NCI-H345 (cell line): ENCODE measurements around the gene RFX2.
"Not testable (repeated sequence)": the region's sequence is repeated elsewhere in the genome, so short reads cannot be mapped to it uniquely, and the experiment has no call there.

Experiments used
- DNase-seq: peaks from one replicate; lab custom pipeline; 2025; lab: John Stamatoyannopoulos, UW

The RFX2 gene

DNA sequence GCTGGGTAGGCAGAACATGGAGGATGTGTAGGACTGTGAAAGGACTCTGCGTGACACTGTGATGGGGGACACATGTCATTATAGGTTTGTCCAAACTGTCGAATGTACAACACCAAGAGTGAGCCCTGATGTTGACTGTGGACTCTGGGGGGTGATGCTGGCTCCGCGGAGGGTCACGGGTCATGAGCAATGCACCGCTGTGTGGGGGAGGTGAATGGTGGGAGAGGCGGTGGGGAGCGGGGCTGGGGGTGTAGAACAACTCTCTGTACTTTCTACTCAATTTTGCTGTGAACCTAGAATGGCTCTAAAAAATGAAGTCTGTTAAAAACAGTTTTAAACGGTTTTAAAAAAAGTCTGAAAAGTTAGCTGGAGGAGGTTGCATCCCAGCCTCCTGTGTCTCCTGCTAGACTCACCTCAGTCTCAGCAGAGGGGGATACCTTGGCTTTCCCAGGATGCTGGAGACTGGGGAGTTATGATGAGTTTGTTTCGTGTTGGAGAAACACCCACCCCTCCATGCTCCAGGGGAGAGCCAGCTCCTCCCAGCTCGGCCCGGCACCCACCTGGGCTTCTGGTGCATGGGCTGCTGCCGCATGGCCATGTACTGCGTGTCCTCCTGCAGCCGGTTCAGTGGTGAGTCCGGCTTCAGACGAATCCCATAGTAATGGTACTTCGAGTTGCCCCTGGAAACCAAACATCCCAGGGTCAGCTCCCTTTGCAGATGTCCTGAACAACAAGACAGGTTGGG is 97.7 kb downstream of the RFX2 start:
- no peak for DNase-seq

DNA sequence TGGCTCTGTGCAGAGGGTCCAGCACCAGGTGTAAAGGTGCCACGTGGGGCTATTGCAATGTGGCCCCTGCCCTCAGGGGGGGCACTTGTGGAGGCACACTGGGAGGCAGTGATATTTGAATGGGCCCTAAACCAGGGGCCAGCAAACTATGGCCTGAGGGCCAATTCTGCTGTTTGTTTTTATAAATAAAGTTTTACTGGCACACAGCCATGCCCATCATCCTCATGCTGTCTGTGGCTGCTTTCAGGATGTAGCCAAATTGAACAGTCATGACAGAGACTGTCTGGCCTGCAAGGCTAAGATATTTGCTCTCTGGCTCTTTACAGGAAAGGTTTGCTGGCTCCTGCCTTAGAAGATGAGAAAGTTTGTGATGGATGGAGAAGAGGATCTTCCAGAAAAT is 98.5 kb downstream of the RFX2 start:
- DNase-seq: no peak

DNA sequence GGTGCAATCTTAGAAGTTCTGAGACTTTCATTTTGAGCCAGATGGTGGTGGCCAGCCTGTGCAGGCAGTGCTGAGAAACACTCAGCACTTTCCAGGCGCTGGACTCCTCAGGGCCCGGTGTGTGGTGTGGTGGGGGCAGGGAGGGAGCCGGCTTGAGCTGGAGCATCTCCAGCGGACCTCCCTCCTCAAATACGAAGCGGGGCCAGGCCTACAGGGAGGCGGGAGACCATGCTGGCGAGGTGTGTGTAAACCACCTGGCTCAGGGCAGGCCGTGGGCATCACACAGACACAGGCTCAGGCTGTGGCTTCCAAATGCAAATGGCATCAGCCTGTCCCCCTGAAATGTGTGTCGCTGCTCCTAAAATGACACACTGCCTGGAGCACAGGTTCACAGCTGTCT is 99.1 kb downstream of the RFX2 start:
- no peak for DNase-seq

DNA sequence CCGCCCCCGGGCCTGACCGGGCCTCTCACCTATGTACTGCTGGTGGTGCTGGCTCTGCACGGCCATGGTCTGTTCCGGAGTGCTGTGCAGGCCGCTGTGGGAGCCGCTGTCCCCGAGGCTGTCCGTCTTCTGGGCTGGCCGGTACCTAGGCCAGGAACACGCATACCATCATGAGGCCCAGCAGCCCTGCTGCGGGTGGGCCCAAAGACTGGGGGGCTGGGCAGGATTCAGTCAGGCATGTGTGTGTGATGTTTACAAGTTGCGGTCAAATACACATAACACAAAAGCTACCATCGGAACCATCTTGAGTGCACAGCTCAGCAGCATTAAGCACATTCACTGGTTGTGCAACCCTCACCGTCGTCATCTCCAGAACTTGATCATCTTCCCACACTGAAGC is 100.2 kb downstream of the RFX2 start:
- DNase-seq: no peak

DNA sequence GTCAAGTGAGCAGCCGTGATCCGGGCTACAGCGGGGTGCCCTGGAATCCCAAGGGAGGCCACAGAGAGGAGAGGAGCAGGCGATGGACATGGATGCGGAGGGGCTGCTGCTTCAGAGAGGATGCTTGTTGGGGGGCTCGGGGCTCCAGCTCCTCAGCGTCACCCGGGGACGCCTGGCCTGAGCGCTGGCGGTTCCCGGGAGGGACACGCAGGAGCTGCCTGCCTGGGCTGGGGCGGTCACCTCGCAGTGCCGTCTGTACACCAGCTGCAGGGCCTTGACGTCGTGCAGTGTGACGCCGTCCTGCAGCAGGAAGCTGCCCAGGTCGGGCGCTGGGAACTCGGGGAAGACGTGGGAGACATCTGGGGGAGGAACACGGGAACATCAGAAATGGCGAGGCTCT is 102.4 kb downstream of the RFX2 start:
- DNase-seq: no peak

DNA sequence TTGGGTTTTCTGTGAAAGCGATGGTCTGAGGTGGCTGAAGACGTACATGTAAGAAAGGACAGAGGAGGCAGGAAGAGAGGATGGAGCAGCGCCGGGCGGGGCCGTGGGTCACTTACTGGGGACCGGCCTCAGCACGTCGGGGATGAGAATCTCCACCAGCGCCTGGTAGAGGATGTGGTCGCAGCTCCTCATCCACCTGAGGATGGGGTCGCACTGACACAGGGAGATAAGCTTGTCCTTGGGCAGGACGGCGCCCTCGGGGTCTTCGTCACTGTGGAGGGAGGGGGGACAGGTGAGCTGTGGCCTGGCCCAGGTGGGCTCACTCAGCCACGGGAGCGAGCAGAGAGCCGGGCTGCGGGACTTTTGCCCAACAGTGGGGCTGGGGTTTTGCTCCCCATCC is 103.4 kb downstream of the RFX2 start:
- no peak for DNase-seq

DNA sequence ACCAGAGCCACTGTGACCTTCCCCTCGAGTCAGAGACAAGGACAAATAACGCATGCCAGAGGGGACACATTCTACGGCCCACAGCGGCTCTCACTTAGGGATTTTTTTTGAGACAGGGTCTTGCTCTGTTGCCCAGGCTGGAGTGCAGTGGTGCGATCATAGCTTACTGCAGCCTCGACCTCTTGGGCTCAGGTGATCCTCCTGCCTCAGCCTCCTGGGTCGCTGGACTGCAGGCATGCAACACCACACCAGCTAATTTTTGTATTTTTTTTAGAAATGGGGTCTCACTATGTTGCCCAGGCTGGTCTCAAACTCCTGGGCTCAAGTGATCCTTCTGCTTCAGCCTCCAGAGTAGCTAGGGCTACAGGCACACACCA is 104.2 kb downstream of the RFX2 start:
- DNase-seq: not testable (repeated sequence)

DNA sequence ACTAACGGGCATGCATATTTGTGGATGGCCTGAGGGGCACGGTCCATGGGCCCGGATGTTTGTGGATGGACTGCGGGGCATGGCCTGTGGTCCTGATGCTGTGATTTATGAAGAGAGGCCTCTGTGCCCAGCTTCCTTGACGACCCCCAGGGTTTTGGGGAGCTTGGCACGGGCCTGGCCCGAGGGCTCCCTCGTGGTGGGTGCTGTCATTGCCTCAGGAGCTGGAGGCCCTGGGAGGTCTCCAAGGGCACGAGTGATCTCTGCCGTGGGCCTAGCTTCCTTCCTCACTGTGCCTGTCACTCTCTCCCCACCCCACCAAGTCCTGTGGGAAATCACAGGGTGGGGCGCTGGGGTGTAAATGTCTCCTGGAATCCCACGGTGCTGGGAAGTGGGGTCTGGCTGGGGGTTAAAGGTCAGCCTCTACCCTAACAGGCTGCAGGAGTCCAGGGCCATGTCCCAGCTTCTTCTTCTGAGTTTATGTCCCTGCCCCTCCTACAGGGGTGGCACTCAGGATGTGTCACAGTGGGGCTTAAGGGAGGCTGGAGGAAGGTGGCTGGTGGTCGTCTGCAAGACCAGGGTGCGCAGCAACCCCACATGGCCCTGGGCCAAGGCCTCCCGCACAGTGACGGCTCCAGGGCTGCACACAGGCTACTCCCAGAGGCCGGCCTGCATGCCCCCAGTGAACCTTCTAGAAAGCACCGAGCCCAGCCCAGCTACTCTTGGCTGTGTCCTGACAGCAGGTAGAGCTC is 104.8 kb downstream of the RFX2 start:
- DNase-seq: no peak

DNA sequence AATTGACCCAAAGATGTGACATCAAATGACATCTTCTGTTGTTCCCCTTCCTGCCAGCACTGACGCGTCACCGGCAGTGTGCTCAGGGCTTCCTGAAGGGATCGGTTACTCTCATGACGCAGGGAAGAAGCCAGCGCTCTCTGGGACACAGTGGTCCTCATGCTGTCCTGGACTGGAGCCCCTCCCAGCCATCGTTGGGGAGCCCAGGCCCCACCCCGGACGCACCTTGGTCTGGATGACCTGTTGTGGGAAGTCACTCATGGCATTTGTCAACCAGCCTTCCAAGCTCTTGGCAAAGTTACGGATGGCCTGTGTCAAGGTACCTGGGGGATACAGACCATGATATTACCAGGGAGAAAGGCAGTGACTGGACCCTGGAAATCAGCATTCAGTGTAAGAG is 106.3 kb downstream of the RFX2 start:
- no peak for DNase-seq

DNA sequence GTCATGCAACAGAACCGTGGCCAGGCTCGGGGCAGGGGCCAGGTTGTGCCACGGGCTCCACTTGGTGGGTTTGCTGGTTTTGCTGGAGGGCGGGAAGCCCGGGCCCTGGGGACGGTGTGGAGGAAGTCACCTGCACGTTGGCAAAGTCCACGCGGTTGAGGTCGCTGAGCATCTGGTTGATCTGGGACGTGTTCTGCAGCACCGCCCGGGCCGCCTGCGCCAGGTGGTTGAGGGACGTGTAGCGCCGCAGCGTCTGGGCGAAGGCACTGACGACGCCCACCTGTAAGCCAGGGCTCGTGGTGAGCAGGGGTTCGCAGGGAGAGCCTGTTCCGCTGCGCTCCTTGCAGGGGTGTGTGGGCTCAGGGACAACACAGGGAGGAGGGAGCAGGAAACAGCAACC is 107.7 kb downstream of the RFX2 start:
- DNase-seq: no peak

DNA sequence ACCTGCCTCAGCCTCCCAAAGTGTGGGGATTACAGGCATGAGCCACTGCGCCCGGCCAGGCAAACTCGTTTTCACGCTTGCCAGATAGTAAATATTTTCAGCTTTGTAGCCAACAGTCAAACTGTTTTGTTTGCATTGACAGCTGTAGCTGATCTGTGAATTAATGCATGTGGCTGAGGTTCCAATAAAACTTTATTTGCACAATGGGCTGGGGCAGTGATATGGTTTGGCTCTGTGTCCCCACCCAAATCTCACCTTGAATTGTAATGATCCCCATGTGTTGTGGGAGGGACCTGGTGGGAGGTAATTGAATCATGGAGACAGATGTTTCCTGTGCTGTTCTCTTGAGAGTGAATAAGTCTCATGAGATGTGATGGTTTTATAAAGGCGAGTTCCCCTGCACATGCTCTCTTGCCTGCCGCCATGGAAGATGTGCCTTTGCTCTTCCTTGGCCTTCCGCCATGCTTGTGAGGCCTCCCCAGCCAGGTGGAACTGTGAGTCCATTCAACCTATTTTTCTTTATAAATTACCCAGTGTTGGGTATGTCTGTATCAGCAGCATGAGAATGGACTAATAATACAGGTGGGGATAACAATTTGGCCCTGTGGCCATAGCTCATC is 110.0 kb downstream of the RFX2 start:
- DNase-seq: no peak

DNA sequence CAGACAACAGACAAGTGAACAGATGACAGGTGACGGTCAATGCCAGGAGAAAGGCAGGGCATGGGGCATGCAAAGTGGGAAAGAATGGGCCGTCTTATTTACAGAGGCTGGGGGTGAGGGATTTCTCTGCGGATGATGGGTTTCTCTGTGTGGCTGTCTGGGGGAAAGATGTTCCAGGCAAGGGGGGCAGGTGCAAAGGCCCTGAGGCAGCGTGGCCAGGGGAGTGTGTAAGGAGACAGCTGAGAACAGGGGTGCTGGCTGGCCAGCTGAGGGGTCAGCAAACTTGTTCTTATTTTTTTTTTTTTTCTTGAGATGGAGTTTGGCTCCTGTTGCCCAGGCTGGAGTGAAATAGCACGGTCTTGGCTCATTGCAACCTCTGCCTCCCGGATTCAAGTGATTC is 110.6 kb downstream of the RFX2 start:
- DNase-seq: no peak

DNA sequence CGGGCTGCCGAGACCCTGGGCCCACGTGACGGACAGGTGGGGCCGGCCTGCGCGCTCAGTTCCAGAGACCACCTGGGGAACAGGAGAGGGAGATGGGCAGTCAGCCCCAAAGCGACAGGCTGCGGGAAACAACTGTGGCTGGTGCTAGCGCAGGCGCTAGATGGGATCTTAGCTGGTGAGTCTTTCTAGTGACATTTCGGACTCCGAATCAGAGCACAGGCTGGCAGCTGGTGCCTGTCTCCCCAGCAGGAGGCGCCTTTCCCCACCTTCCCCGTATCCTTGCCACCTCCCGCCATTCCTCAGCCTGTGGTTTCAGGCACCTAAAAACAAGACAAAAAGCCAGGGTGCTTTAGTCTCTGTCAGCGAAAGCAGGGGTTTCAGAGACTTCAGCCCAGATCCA is 112.9 kb downstream of the RFX2 start:
- no peak for DNase-seq

DNA sequence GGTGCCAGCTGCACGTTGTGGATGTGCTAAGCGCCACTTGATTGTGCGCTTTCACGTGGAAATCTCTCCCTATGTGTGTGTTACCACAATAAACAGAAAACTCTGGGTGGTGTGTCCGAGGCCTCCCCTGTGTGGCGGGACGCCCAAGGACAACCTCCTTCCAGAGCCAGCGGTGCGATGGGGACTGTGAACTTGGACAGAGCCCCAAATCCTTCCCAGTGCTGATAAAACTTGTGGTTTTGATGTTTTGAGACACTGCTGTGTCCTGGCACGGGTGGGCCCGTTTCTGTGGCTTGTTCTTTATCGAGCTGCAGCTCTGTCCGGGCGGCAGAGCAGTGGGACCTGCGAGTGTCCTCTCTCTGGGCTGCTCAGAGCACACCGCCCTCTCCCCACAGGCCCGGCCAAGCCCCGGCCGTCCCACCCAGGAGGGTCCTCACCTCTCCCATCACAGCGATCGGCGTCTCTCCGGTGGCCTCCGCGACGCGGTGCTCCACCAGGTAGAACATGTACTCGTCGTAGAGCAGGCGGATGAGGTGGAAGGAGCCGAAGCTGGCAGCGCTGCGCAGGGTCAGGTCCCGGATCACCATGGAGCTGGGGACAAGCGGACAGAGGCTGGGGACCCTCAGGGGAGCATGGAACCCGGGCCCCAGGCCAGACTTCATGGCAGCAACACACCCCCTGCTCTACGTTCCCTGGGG is 113.5 kb downstream of the RFX2 start:
- no peak for DNase-seq

DNA sequence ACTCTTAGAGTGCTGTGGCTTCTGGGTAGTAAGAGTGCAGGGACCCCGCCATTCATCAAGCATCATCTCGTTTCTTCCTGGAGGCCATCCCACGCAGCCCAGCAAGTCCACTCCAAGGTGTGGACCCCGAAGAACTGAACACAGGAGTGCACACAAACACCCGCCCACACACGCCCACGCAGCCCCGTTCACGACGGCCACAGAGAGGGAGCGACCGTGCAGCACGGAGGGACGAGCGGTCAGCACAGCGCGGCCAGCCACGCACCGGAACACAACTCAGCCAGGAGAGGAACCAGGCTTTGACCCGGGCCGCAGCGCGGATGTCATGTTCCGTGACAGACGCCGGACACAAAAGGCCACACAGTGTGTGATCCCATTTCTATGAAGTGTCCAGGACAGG is 114.2 kb downstream of the RFX2 start:
- DNase-seq: no peak

DNA sequence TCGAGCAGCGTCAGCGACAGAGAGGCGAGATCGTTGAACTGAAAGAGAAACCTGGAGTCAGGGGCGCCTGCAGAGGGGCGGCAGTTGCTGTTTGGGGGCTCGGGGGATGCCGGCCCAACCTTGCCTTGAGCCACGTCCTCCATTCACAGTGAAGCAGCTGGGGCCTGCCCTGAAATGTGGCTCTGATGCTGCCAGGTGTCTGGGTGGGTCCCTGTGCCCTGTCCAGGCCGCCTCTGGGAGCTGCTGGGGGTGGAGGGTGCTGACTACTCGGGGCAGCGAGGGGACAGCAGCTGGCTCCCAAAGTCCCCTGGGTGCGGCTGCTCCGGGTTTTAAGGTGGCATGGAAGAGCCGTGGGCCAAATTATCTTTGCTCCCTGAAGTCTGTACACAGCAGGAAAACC is 114.7 kb downstream of the RFX2 start:
- no peak for DNase-seq

DNA sequence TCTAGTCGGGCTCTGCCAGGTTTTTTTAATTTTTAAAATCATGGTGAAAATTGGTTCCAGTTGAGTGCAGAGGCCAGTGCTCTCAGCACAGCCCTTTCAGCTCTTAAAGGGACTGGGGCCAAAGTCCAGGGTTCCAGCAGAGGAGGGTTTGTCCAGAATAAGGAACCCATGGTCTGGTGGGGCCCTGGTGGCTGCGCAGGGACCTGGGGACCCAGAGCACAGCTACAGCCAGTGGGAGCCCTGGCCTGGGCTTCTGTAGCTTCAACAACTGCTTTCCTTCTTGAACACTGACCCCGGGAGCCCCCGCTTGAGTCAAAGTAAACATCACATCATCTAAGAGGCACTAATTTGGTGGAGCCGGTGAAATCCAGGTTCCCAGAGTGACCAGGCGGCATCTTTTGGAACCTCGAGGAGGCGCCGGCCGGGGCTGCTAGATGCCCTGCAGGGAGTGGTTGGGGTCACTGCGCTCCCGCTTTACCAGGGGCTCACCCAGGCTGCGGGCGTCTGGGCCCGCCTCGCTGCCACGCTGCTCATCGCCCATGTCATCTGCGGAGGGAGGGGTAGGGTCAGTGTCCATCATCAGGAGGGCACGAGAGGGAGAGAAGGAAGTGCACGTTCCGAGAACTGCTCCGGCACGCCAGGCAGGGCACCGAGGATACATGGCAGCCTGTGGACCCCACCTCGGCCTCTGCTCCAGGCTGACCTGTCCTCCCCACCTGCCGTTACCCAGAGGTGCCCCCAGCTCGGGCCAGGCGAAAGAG is 115.7 kb downstream of the RFX2 start:
- no peak for DNase-seq

DNA sequence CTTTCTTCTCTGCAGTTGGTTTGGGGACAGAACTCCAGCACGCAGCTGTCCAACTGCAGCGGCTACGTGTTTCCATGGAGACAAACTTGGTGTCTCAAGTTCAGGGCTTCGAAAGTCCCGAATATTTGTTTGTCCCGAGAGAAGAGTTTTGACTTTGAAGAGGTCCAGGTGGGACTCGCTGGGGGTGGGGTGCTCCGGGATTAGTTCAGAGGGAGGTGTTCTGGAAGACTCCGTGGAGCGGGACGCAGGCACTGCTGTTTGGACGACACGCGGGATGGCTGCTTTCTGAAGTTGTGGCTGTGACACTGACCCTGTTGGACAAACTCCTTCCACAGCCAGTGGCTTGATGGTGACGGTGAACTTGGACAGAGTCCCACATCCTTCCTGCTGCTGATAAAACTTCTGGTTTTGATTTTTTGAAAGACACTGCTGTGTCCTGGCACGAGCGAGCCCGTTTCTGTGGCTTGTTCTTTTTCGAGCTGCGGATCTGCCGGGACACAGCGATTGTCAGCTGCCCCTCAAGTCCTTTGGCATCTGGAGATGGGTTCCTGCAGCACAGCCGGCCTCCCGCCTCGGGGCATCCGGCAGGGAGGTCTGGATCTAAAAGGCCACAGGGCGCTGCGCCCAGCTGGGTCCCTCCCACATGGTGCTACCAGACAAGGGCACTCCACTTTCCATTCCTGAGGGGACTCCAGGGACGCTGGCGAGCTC is 116.5 kb downstream of the RFX2 start:
- no peak for DNase-seq

DNA sequence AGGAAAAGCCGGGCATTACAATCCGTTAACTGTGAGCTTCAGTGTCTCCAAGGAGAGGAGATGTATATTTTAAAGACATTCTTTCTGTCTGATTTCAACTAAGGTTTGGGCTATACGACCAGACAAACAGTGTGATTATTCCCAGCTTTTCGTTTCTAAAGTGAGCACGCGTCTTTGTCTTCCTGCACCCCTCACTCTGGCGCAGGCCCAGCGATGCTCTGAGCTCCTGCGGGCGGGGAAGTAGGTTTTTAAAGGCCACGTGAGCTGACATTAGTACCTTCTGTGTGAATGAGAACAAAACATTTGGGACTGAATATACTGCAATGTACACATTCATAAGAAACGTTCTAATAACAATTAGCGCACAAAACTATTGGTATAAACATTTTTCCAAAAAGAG is 117.1 kb downstream of the RFX2 start:
- no peak for DNase-seq

DNA sequence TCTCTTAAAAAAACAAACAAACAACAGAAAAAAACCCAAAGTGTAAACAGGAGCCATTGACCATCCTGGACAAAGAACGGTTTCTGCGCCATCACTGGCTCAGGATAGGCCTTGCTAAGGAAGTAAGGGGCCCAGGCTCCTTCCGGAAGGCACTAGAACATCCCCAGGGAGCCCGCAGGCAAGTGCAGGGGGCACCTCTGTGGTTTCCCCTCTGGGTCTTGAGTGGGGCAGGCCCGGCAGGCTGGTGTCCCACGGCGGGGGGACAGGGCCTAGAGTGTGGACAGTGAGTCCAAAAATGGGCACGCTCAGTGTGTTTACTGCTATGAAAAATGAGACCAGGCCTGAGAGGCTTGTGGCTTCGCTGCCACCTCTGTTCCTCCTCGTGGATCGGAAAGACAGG is 117.5 kb downstream of the RFX2 start:
- DNase-seq: no peak

DNA sequence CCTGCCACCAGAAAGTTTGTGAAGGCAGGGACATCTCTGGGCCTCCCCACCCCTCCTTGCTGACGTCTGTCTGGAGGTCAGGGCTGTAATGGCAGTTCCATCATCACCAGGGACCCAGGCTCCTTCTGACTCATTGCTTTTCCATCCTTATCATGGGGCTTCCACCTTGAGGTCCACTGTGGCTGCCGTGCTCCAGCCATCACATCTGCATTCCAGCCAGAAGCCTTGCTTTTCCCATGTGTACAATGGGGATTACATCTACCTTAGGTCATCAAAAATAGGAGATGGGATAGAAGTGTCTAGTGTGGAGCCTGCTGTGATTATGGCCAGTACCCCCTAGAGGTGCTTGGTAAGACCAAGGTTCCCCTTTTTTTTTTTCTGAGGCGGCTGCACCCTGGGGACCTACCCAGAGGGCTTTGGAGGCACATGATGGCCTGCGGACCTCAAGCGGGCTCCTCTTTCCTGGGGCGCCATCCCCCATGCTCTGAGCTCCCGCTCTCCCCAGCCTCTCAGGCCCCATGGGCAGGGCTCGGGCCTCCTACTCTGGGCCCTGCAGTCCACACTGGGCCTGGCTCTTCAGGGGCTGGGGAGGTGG is 119.0 kb downstream of the RFX2 start:
- no peak for DNase-seq
